GM21723 (cell line): Measurements from ENCODE around the gene TYW3.
"Not testable (repeated sequence)": the region's sequence is repeated elsewhere in the genome, so short reads cannot be mapped to it uniquely, and the experiment has no call there.

ENCODE experiments used
- ATAC-seq: cut with Tn5 transposase; IDR thresholded peaks from one replicate; pipeline ENCODE4 v1.9.1; 2021; ENCODE audit warnings: mild to moderate bottlenecking, moderate library complexity; ENCODE audit not compliant: unreplicated experiment

The TYW3 gene

DNA sequence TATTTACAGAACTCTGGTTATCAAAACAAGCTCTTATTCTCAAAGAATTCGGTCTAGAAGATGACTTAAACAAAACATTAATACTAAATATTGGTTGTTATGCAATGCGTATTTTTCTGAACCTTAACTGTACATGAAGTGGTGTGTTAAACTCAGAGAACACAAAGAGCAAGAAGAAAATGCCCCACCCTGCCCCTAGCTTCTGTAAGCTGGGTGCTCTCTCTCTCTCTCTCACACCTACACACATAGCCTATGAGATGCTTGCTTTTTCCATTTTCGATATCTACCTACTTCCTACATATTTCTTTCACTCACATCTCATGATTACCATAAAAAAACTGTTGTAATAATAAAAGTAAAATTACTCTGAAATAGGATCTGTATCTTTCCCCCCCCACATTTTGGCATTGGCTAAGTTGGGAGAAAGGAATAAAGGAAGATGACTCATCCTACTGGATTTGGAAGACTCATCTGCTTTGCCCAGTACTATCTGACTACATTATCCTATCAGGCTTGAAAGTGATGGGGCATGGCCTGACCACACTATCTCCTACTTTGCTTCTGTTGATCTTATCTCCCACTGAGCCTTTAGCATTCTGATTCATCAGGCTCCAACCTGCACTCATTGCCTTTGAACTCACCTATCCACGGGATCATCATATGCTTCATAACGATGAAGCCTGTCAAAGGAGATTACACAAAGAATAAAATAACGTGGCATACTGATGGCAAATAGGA is 3.0 kb upstream of the TYW3 start:
- ATAC-seq: no peak

DNA sequence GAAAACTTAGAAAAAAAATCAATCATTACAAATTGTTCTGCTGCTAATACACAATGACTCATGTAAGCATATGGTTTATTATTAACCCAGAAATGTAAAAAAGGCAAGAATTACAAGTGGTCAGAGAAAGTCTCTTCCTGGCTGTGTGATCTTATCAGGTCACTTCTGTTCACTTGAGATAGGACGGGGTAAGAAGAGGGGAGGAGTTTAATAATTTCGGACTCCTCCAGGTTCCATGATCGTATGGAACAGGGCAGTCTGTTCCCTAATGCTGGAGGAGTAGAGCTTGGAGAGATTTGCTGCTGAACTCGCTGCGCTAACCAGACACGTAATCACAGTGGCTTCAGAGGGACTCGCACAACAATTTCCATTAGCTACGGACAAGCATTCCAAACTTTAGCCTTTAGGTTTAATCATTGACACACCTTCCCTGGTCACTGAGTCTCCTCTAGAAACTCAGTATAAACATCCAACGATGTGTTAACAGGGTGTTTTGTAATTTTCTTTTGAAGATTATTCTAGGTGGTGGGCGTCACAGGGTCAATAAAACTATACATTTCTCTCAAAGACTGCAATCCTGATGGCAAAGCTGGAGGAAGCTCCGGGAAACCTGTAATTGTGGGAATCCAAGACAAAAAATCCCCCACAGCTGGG is 1.4 kb upstream of the TYW3 start:
- no peak for ATAC-seq

DNA sequence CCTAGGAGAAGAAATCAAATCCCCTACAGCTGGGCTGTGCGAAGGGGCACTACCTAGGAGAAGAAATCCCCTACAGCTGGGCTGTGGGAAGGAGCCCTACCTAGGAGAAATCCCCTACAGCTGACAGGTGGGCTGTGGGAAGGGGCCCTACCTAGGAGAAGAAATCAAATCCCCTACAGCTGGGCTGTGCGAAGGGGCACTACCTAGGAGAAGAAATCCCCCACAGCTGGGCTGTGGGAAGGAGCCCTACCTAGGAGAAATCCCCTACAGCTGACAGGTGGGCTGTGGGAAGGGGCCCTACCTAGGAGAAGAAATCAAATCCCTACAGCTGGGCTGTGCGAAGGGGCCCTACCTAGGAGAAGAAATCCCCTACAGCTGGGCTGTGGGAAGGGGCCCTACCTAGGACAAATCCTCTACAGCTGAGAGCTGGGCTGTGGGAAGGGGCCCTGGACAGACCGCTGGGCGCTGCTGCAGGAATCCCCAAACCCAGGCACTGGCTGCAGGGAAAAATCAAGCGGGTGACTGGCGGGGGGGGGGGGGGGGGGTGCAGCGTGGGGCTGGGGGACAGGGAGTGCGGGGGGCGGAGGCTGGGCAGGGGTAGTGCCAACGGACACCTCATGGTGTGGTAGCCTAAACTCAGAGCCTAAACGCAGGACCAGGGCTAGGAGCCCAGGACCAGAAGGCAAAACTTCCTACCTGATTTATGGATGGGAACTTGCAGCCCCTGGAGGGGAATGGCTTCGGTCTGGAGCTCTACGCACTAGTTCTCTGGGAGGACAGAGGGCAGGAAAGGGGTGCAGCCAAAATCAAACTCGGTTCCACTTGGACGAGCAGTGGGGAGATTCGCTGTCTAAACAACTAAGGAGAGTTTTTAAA is 643 bp upstream of the TYW3 start:
- peak; percentile 19 for ATAC-seq

DNA sequence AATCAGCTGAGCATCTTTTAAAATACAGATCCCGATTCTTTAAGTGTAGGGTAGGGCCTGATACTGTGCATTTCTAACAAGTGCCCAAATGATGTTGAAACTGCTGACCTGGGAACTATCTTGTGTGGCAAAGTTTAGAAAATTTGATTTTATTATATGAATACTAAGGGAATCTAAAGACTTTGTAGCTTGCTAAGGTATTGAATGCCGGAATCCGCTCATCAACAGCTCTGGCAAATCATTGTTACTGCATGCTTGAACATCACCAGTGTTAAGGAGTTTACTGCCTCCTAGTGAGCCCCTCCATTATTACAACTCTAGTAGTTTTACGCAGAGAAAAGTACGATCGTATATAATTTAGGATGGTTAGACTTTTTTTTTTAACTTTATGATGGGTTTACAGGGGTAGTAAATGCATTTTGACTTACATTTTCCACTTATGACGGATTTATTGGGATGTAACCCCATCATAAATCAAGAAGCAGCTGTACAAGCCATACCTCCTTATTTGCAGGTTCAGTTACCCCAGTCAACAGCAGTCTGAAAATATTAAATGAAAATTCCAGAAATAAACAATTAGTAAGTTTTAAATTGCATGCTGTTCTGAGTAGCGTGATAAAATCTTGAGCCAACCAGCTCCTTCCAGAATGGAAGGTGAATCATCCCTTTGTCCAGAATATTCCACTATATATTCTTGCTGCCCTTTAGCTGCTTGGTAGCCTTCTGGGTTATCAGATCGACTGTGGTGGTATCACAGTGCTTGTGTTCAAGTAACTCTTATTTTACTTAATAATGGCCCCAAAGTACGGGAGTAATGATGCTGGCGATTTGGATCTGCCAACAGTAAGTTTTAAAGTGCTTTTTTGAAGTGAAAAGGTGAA is 892 bp downstream of the TYW3 start:
- ATAC-seq: peak; percentile 59

DNA sequence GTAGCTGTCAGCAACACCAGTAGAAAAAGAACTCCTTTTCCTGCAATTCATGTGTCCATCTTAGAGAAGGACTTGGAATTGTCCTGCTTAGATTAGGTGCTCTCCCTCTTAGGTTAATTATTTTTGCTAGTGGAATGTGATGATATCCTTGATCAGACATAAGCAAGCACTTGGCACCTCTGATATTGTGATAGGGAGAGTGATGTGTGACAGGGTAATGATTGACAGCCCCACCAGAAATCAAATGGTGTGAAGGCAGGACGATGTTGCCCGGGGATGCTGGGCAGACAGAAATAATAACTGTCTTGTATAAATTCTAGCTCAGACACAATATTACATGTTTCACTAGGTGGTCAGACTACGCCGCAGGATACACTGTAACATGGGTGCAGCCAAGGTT is 4.4 kb downstream of the TYW3 start:
- ATAC-seq: no peak

DNA sequence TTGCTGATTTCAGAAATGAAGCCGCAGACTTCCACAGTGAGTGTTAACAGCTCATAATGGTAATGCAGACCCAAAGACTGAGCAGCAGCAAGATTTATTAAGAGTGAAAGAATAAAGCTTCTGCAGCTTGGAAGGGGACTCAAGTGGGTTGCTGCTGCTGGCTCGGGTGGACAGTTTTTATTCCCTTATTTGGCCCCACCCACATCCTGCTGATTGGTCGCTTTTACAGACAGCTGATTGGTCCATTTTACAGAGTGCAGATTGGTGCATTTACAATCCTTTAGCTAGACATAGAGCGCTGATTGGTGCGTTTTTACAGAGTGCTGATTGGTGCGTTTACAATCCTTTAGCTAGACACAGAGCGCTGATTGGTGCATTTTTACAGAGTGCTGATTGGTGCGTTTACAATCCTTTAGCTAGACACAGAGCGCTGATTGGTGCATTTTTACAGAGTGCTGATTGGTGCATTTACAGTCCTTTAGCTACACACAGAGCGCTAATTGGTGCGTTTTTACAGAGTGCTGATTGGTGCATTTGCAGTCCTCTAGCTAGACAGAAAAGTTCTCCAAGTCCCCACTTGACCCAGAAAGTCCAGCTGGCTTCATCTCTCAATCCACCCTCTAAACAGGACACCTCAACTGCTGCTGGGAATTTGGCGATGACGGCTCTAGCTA is 7.5 kb downstream of the TYW3 start:
- ATAC-seq: not testable (repeated sequence)

DNA sequence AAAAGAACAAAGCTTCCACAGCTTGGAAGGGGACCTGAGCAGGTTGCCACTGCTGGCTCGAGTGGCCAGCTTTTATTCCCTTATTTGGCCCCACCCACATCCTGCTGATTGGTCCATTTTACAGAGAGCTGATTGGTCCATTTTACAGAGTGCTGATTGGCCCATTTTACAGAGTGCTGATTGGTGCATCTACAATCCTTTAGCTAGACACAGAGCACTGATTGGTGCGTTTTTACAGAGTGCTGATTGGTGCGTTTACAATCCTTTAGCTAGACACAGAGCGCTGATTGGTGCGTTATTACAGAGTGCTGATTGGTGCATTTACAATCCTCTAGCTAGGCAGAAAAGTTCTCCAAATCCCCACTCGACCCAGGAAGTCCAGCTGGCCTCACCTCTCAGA is 12.3 kb downstream of the TYW3 start:
- ATAC-seq: not testable (repeated sequence)

DNA sequence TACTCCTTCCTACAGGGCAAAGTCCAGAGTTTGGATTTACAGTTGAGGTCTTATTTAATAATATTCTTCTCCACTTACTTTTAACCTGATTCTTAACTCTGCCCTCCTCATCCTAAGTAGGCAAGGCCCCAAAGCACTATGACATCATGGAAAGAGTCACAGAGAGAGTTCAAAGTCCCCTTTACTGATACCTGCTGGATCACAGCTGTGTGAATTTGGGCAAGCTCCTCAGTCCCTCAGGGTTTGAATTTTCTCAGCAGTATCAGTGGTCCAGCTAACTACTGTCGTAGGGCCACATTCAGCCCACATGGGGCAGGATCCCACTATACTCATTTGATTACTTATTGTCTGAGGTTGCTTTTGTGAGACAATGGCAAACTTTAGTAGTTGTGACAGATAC is 16.0 kb downstream of the TYW3 start:
- no peak for ATAC-seq

DNA sequence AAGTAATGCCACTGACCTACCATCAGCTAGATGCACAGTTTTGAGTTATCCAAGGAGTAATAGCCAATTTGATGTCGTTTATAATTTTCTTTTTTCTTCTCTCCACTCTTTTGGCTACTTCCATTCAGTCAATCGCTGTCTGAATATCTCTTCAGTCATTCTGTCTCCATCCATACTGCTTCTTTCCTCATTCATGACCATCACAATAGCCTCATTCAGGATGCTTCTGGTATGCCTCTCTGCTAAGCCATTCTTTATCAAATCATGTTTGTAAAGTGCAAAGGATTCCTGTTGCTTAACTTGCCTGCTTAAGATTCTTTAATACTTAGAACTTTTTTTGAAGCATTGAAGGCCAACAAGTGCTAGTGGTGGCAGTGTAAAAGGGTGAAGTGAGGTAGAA is 20.2 kb downstream of the TYW3 start:
- ATAC-seq: no peak

DNA sequence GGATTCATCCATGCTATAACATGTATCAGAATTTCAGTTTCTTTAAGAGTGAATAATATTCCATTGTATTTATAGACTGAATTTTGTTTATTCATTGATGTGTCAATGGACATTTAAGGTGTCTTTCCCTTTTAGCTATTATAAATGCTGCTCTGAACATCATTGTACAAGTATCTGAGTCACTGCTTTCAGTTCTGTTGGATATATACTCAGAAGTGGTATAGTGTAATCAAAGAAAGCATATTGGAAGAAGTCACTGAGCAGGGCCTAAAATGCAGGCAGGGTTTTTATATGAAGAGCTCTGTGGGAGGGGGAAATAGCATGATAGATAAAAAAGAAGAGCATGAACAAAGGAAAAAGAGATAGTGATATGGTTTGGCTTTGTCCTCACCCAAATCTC is 22.5 kb downstream of the TYW3 start:
- no peak for ATAC-seq

DNA sequence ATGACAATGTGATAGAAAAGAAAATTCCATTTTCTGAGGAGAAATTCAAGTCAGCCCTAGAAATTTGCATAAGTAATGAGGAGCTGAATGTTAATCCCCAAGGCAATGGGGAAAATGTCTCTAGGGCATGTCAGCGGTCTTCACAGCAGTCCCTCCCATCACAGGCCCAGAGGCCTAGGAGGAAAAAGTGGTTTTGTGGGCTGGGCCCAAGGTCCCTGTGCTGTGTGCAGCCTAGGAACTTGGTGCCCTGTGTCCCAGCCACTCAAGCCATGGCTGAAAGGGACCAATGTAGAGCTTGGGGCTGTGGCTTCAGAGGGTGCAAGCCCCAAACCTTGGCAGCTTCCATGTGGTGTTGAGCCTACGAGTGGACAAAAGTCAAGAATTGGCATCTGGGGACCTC is 23.7 kb downstream of the TYW3 start:
- ATAC-seq: not testable (repeated sequence)

DNA sequence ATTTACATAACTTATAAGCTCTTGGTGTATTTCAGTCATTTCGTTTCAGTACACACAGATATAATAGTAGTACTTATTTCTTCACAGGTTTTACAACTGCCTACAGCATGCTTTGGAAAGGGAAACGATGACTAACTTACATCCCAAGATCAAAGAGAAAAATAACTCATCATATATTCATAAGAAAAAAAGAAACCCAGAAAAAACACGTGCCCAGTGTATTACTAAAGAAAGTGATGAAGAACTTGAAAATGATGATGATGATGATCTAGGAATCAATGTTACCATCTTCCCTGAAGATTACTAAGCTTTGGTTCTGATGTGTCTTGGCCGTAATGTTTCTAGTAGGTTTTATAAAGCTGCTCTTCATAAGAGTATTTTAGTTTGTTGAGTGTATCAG is 30.9 kb downstream of the TYW3 start:
- ATAC-seq: no peak

DNA sequence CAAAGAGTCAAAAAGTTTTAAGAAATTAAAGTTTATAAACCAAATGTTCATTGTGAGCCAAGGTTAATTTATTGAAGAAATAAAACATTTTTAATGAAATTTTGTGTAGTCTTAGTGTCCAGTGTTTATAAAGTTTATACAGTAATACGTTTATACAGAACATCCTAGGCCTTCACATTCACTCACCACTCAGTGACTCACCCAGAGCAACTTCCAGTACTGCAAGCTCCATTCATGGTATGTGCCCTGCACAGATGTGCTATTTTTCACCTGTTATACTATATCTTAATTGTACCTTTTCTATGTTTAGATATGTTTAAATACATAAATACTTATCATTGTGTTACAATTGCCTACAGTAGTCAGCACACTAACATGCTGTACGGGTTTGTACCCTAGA is 33.6 kb downstream of the TYW3 start:
- no peak for ATAC-seq

DNA sequence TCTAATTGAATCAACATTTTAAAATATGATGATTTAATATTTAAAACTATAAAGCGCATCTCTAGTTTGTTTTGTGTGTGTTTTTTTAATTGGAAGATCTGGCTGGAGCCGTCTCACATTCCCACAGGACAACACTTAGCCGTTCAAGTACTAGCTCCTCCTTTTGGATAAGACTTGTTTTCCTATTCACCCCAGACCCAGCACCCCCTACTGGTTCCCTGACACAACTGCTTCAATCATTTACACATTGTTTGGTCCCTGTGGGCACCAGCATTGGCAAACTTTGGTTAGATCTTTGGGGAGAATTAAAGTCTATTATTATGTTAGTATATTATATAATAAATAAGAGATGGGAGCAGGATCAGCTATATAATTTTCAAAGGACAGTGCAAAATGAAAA is 34.5 kb downstream of the TYW3 start:
- no peak for ATAC-seq

DNA sequence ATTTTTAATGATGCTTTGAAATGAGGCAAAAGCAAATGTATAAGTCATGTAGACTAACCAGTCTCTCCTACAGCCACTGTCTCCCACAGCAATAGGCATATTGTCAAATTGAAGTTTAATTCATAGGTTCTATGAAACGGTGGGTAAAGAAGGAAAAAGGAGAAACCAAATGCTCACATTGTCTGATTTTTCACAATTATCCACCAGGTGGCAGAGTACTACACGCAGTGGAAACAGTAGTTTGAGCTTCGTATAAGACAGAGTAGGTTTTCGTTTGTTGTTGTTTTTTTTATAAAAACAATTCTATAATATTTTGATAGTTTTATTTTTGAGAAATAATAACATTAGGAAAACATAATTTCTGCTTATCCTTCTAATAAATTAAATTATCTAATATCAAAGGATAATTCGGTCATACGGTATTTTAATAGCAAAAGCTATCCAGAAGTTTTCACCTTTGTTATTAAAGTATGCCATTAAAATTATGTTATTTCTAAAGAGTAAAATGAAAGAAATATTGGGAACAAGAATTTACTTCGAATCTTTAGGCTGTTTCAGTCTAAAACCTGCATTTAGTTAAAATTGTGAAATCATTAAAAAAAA is 39.1 kb downstream of the TYW3 start:
- peak; percentile 77 for ATAC-seq

DNA sequence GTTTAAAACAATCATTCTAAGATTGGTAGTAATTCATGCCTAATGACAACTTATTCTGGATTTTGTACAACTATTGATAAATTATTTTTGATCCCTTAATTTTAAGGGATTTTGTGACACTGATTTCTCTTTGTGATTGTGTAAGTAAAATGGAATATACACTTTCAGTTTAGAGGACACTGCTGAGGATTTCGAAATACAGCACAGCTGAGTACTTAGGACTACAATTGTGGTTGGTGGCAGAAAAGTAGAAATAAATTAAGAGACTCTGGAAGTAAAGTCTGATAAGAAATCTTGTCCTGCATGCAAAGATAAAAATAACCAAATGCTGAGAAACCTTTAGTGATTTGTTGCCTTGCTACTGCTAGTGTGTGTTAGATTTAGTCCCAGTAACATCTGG is 40.0 kb downstream of the TYW3 start:
- ATAC-seq: no peak

DNA sequence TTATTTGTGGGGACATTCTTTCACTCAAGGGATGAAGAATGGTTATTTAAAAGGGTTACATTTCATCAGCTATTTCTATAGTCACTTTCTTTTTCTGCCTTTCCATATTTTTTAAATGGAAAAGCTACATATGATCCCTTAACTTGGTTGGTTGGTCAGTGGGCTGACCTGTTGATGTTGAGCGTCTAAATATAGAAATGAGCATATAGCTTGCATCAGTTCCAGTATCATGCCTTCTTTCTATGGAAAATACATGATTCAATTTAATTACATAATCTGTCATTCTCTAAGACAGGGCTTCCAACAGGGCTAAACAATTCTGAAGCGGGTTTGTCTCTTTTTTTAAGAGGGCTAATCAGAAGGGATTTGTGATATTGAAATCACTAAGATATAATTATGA is 40.6 kb downstream of the TYW3 start:
- no peak for ATAC-seq

DNA sequence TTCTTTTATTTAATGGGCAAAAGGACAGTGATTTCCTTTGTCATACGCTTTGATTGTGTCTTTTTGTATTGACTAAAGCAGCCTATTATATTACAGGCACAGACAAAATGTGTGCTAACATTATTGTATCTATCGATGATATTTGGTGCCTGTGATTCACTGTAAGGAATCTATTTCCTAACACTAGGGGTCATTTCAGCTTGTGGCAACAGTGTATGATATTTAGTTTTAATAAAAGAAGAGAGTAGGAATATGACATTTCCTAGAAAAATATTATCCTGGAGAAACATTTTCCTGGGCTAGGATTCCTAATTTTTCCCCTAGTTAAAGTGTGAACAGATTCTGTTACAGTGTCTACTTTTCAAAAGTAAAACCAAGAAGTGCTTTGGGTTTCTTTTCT is 42.8 kb downstream of the TYW3 start:
- no peak for ATAC-seq

DNA sequence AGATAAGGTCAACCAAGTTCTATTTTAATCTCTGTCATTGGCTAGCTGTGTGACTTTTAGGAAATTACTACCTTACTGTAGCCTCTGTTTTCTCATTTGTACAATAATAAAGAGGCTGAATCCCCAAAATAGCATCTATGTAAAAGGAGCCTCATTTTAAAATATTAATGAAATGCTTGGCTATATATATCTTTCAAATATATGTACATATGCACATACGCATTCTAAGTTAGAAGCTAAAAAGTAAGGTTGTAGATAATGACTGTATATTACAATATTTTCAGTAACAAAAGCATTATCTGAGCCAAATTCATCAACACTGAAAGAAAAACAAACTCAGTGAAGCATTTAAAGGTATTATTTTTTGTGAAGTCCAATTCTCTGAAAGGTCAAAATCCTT is 44.6 kb downstream of the TYW3 start:
- no peak for ATAC-seq

DNA sequence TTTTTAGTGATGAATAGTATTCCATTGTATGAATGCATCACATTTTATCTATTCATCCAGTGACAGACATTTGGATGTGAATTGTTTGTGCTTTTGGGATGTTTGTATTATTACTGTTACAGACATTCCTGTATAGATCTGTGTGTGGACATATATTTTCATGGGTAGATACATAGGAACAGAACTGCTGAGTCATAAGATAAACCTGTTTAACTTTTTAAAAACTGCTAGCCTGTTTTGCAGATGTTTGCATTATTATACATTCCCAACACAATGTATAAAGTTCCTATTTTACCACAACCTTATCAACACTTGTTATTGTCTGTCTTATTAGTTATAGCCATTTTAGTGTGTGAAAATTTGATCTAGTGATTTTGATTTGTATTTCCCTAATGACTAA is 46.8 kb downstream of the TYW3 start:
- no peak for ATAC-seq
